K562 treated with DMSO at 1 percent for 4 hours (cell line): ENCODE data around the gene ACACB. TPM values are rescaled to one million over a fixed set of nuclear protein-coding genes. Genes with fewer than 3 reads are reported as not detected.

Source experiments
- total RNA-seq: library from RNA; unstranded; fragments of 300-600 nt; gene quantifications from 2 replicates; pipeline ENCODE4 v1.2.3, GENCODE V29; 2022; ENCODE audit not compliant: insufficient read depth

The ACACB gene
- 3.5 and 6.7 TPM in 2 replicates for total RNA-seq

GRCh38 chr12:109115758-109116610 is at the start of gene ACACB:
TSS of gene ACACB (plus strand) at chr12:109116587. CDS start at chr12:109139406, 22,819 bp downstream.

GRCh38 chr12:109093022-109093918 is 23.1 kb upstream of the ACACB start, which contains the start of gene ALKBH2:
TSS of gene ALKBH2 (minus strand) at chr12:109093472. CDS start at chr12:109092786, 686 bp downstream.

GRCh38 chr12:109097435-109098182 is 18.8 kb upstream of the ACACB start, which contains the start of gene UNG:
TSS of gene UNG (plus strand) at chr12:109097597. CDS start at chr12:109097680, 83 bp downstream.

GRCh38 chr12:109308534-109309380 is 192.4 kb downstream of the ACACB start, which contains the start of gene FOXN4:
TSS of gene FOXN4 (minus strand) at chr12:109309284. CDS start at chr12:109308321, 963 bp downstream.

Other genes with a start within 250 kb of the ACACB start
- not detected in 2 replicates for gene DAO, start 236.5 kb upstream of the ACACB start, total RNA-seq
- gene SVOP, start 95.5 kb upstream of the ACACB start, total RNA-seq: 0.16 TPM in 1 of 2 replicates, not detected in the other
- 1.5 and 2.8 TPM in 2 replicates for gene USP30, start 64.0 kb upstream of the ACACB start, total RNA-seq
- 16.0 and 23.0 TPM in 2 replicates for gene ALKBH2, start 23.1 kb upstream of the ACACB start, total RNA-seq
- gene UNG, start 19.0 kb upstream of the ACACB start, total RNA-seq: 17.1 and 25.8 TPM in 2 replicates
- gene FOXN4, start 192.7 kb downstream of the ACACB start, total RNA-seq: not detected in 2 replicates
- not detected in 2 replicates for gene MYO1H, start 231.3 kb downstream of the ACACB start, total RNA-seq